ENCODE results near the gene DLEC1.

DNA sequence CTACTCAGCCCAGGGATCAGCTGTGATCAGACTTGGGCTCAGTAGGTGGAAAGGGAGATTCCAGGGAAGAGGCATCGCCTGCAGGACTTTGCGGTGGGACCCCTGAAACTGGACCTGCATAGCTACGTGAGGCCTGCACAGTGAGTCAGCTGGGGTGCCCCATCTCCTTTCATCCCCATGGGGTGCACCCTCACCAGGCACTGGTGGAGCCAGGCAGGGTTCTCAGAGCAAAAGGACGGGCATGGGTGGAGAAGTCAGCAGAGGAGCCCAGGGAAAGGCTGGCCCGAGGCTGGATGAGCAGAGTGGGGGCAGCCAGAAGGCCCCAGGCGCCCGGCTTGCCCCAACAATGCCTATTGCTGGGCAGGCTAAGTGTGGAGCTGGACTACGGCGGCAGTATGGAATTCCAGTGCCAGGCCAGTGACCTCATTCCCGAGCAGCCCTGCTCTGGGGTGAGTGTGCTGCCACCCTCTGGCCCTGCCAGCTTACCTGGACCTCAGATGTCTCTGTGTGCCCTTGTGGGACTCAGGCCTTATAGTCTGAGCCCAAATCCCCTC is 78.2 kb downstream of the DLEC1 start:
- TF ChIP-seq, protein P1, sequence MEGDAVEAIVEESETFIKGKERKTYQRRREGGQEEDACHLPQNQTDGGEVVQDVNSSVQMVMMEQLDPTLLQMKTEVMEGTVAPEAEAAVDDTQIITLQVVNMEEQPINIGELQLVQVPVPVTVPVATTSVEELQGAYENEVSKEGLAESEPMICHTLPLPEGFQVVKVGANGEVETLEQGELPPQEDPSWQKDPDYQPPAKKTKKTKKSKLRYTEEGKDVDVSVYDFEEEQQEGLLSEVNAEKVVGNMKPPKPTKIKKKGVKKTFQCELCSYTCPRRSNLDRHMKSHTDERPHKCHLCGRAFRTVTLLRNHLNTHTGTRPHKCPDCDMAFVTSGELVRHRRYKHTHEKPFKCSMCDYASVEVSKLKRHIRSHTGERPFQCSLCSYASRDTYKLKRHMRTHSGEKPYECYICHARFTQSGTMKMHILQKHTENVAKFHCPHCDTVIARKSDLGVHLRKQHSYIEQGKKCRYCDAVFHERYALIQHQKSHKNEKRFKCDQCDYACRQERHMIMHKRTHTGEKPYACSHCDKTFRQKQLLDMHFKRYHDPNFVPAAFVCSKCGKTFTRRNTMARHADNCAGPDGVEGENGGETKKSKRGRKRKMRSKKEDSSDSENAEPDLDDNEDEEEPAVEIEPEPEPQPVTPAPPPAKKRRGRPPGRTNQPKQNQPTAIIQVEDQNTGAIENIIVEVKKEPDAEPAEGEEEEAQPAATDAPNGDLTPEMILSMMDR (conservative IDR thresholded peaks at IDR 0.05; ENCODE audit: low read depth, low read length): no peak
- no peak for TF ChIP-seq POLR2A (IDR thresholded peaks at IDR 0.05; ENCODE audit: low read depth, low read length)
- no peak for TF ChIP-seq MAFK (IDR thresholded peaks at IDR 0.05; ENCODE audit: low read depth, low read length)
- TF ChIP-seq SMC3 (IDR thresholded peaks at IDR 0.05; ENCODE audit: low read depth, low read length): no peak
- TF ChIP-seq RAD21 (IDR thresholded peaks at IDR 0.05; ENCODE audit: low read length): no peak
- TF ChIP-seq CEBPB (IDR thresholded peaks at IDR 0.05; ENCODE audit: low read depth, low read length): no peak
- no peak for TF ChIP-seq RCOR1 (IDR thresholded peaks at IDR 0.05; ENCODE audit: insufficient replicate concordance, low read length)
